Type B pancreatic cell (in vitro differentiated cells): ENCODE results near the gene RGS5. TPM values are rescaled to one million over a fixed set of nuclear protein-coding genes. Genes with fewer than 3 reads are reported as not detected.

Source experiments
- DNase-seq: peaks from one replicate; pipeline ENCODE4 v3.0.0; 2021; ENCODE audit warnings: mixed read lengths; ENCODE audit not compliant: unreplicated experiment; ENCODE audit errors: extremely low spot score
- H3K27ac Mint-ChIP-seq: 2 replicates; pipeline ENCODE4 v1.8.0; 2021; ENCODE audit warnings: mild to moderate bottlenecking, mixed read lengths
- H3K27me3 Mint-ChIP-seq: 2 replicates; pipeline ENCODE4 v1.8.0; 2021; ENCODE audit warnings: mixed read lengths
- H3K36me3 Mint-ChIP-seq: 2 replicates; pipeline ENCODE4 v1.8.0; 2021; ENCODE audit warnings: mixed read lengths
- H3K4me1 Mint-ChIP-seq: one replicate; pipeline ENCODE4 v1.8.0; 2021; ENCODE audit warnings: mixed read lengths; ENCODE audit not compliant: unreplicated experiment
- H3K4me3 Mint-ChIP-seq: 2 replicates; pipeline ENCODE4 v1.8.0; 2021; ENCODE audit warnings: mild to moderate bottlenecking, mixed read lengths
- H3K9me3 Mint-ChIP-seq: 2 replicates; pipeline ENCODE4 v1.8.0; 2021; ENCODE audit warnings: mixed read lengths
- CTCF ChIP-seq: fragments of 200-600 bp; sonication (generic); conservative IDR thresholded peaks from 2 replicates; pipeline ENCODE4 v1.5.0; 2021; ENCODE audit warnings: antibody characterized with exemption, mild to moderate bottlenecking
- total RNA-seq: library from RNA; stranded (reverse); gene quantifications from 2 replicates; pipeline ENCODE4 v1.2.1, GENCODE V29; 2021; ENCODE audit warnings: low replicate concordance

The RGS5 gene
- total RNA-seq, 1 donor from 2014 or later: 70.0 TPM

GRCh38 chr1:163172596-163172995, 30.1 kb downstream of the RGS5 start:
- no peaks in the 10 kb centered on the region for H3K36me3 Mint-ChIP-seq
- peaks cover 42% of the 10 kb centered on the region for H3K4me1 Mint-ChIP-seq
- no peak overlapping the region for H3K4me3 Mint-ChIP-seq
- TF ChIP-seq CTCF: no peak
- peak overlapping the region; percentile 5 for H3K27ac Mint-ChIP-seq
- peaks cover 5% of the 10 kb centered on the region for H3K27me3 Mint-ChIP-seq
- no peaks in the 10 kb centered on the region for H3K9me3 Mint-ChIP-seq
- DNase-seq: no peak

- no peak for DNase-seq
- Mint-ChIP-seq H3K27me3 (peaks cover 5% of the 10 kb centered on the region), H3K4me3 (no peak overlapping the region), H3K9me3 (no peaks in the 10 kb centered on the region), H3K4me1 (peaks cover 48% of the 10 kb centered on the region), H3K27ac (no peak overlapping the region), H3K36me3 (no peaks in the 10 kb centered on the region)
- no peak for TF ChIP-seq CTCF
Observed at GRCh38 chr1:163171826-163172225, 30.9 kb downstream of the RGS5 start.

- H3K27ac Mint-ChIP-seq: no peak overlapping the region
- no peak for DNase-seq
- peaks cover 55% of the 10 kb centered on the region for H3K4me1 Mint-ChIP-seq
Observed at GRCh38 chr1:163170975-163171676, 31.6 kb downstream of the RGS5 start.

GRCh38 chr1:163170331-163170730, 32.4 kb downstream of the RGS5 start:
- H3K27me3 Mint-ChIP-seq: peaks cover 3% of the 10 kb centered on the region
- H3K27ac Mint-ChIP-seq: no peak overlapping the region
- no peaks in the 10 kb centered on the region for H3K9me3 Mint-ChIP-seq
- H3K4me3 Mint-ChIP-seq: no peak overlapping the region
- peaks cover 54% of the 10 kb centered on the region for H3K4me1 Mint-ChIP-seq
- no peak for DNase-seq
- H3K36me3 Mint-ChIP-seq: no peaks in the 10 kb centered on the region
- TF ChIP-seq CTCF: no peak

More at GRCh38 chr1:163170975-163171676, 31.6 kb downstream of the RGS5 start:
- Mint-ChIP-seq H3K4me3 (no peak overlapping the region), H3K9me3 (no peaks in the 10 kb centered on the region), H3K36me3 (no peaks in the 10 kb centered on the region), H3K27me3 (peaks cover 5% of the 10 kb centered on the region)
- peak; percentile 64 for TF ChIP-seq CTCF

GRCh38 chr1:163169553-163169952, 33.2 kb downstream of the RGS5 start:
- no peak overlapping the region for H3K27ac Mint-ChIP-seq
- no peaks in the 10 kb centered on the region for H3K36me3 Mint-ChIP-seq
- TF ChIP-seq CTCF: no peak
- H3K4me1 Mint-ChIP-seq: peaks cover 46% of the 10 kb centered on the region
- no peaks in the 10 kb centered on the region for H3K27me3 Mint-ChIP-seq
- H3K9me3 Mint-ChIP-seq: no peaks in the 10 kb centered on the region
- no peak overlapping the region for H3K4me3 Mint-ChIP-seq
- DNase-seq: no peak

GRCh38 chr1:163168053-163168452, 34.7 kb downstream of the RGS5 start:
- Mint-ChIP-seq H3K36me3 (no peaks in the 10 kb centered on the region), H3K27me3 (no peaks in the 10 kb centered on the region), H3K9me3 (no peaks in the 10 kb centered on the region), H3K4me1 (peaks cover 46% of the 10 kb centered on the region), H3K27ac (no peak overlapping the region), H3K4me3 (no peak overlapping the region)
- DNase-seq: no peak
- no peak for TF ChIP-seq CTCF
